HG03571 (cell line): Measurements from ENCODE around the gene ECPAS.
"Not testable (repeated sequence)": the region's sequence is repeated elsewhere in the genome, so short reads cannot be mapped to it uniquely, and the experiment has no call there.

Source experiments
- ATAC-seq: cut with Tn5 transposase; IDR thresholded peaks from one replicate; pipeline ENCODE4 v1.9.1; 2021; ENCODE audit not compliant: unreplicated experiment

ECPAS gene

DNA sequence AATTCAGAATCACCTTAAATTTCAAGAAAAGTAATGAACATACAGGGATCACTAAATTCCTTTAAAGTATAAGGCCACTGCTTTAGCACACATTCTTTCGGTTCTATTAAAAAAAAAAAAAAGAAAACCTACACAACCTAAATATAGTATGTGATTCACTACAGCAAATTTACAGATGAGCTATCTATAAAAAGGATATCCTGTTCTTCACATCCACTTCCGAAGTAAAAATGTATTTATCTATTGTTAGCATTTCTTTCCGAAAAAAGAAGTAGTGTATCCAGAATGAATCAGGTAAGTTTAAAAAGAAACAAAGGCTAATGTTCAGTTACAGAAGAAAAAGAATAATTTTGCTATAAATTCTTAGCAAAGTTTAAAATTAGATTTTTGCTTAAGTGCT, 70.2 kb downstream of the ECPAS start:
- no peak for ATAC-seq

GRCh38 chr9:111412280-111412679, 71.9 kb downstream of the ECPAS start:
- no peak for ATAC-seq

GRCh38 chr9:111411266-111411665, 72.9 kb downstream of the ECPAS start:
- ATAC-seq = no peak

- no peak for ATAC-seq
Measured at GRCh38 chr9:111407813-111408212, 76.4 kb downstream of the ECPAS start.

GRCh38 chr9:111405701-111406100, 78.5 kb downstream of the ECPAS start:
- ATAC-seq = no peak

DNA sequence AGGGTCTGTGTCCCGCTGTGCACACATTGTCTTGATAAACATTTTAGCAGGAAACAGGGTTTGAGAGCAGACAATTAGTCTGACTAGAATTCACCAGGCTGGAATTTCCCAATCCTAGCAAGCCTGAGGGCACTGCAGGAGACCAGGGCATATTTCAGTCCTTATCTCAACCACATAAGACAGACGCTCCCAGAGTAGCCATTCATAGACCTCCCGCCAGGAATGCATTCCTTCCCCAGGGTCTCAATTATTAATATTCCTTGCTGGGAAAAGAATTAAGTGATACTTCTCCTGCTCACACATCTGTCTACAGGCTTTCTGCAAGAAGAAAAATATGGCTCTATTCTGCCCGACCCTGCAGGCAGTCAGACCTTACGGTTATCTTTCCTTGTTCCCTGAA, 82.7 kb downstream of the ECPAS start:
- ATAC-seq = not testable (repeated sequence)

DNA sequence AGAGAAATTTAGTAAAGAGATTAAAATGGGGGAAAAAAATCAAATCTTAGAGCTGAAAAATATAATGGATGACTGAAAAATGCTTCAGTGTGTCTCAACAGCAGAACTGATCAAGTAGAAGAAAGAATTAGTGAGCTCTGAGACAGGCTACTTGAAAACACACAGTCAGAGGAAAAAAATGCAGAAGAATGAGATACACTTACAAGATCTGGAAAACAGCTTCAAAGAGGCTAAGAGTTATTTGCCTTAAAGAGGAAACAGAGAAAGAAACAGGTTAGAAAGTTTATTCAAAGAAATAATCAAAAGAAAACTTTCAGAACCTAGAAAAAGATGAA, 83.7 kb downstream of the ECPAS start:
- no peak for ATAC-seq

DNA sequence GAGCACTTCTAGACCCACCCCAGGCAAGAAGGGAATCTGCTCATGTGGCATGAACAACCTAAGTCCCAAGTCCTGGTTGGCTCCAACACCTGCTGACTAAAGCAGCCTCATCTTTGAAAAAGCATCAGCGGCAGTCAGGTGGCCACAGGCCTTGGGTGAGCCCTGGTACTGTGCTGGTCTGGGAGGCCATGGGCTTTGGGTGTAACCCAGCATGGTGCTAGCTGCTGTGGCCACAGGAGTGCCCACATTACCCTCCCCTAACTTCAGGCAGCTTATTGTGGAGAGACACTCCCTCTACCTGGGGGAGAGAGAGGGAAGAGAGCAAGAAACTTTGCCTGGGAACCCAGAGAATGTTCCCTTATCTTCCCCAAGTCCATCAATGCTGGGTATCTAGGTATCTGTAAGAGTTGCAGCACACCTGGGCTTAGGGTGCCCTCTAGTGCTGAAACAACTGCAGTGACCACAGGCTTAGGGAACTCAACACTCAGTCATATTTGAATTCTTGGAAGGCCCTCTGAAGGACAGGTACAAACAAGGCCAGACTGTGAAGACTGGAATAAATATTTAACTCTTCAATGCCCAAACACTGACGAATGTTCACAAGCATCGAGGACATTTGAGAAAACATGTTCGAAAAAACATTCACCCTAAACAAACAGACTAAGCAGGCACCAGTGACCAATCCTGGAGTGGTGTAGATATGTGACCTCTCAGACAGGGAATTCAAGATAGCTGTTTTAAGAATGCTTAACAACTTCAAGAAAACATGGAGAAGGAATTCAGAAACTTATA, 84.2 kb downstream of the ECPAS start:
- ATAC-seq = no peak

DNA sequence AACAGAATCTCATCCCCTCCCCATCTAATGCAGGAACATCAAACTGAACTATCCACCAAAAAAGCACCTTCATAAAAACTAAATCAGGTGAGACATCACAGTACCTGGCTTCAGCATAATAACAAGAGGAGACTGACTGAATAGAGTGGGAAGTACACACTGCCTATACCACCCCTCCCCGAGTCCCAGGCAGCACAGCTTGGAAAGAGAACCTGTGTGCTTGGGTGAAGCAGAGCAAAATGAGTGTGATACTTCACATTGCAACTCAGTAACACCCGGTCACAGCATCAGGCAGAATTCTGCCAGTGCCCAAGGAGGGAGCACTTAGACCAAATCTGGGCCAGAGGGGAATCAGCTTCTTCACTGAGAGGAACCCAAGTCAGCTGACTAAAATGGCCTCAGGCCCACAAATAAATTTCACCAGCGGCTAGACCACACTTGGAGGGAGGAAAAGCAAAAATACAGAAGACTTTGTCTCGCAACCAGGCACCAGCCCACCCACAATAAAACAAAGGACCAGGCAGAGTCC, 84.9 kb downstream of the ECPAS start:
- no peak for ATAC-seq

GRCh38 chr9:111393971-111394370, 90.2 kb downstream of the ECPAS start:
- ATAC-seq = no peak

DNA sequence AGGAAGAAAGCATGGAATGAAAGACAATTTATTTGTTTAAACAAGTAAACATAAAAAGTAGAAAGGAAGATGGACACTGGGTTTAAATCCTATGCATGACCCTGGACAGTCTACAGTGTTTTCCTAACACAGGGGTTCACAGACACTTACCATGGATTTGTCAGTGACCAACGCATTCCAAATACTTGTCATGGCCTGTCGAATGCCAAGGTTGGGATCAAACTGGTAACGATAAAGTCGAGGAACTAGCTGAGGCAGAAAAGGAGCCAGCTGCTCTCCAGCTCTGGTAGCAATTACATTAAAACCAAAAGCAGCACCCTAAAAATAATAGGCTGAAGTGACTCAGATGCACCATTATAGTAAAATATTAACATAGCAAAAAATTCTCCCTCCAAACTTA, 94.8 kb downstream of the ECPAS start:
- no peak for ATAC-seq

DNA sequence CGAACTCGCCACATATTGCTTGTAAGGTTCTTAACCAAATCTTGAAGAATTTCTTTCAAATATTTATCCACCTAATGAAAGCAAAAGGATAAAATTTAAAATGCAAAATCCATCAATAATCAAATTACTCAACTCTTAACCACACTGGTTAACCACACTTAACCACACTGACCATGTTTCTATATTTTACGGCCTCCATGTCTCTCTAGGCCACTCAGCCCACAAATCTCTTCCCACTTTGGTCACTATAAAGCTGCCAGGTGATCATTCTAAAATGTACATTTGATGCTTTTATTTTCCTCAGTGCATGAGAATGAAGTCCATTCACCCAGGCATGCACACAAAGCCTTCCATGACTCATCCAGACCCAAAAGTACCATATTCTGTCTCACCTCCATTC, 97.8 kb downstream of the ECPAS start:
- ATAC-seq = no peak

DNA sequence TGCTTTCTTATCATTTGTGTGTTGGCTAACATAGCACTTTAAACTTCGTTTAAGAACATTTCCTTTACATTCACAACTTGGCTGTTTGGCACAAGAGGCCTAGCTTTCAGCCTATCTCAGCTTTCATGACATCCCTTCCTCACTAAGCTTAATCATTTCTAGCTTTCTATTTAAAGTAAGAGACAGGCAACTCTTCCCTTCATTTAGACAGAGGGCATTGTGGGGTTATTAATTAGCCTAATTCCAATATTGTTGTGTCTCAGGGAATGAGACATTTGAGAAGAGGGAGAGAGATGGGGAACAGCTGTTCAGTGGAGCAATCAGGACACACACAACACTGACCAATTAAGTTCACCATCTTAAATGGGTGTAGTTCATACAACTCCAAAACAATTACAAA, 103.2 kb downstream of the ECPAS start:
- no peak for ATAC-seq

DNA sequence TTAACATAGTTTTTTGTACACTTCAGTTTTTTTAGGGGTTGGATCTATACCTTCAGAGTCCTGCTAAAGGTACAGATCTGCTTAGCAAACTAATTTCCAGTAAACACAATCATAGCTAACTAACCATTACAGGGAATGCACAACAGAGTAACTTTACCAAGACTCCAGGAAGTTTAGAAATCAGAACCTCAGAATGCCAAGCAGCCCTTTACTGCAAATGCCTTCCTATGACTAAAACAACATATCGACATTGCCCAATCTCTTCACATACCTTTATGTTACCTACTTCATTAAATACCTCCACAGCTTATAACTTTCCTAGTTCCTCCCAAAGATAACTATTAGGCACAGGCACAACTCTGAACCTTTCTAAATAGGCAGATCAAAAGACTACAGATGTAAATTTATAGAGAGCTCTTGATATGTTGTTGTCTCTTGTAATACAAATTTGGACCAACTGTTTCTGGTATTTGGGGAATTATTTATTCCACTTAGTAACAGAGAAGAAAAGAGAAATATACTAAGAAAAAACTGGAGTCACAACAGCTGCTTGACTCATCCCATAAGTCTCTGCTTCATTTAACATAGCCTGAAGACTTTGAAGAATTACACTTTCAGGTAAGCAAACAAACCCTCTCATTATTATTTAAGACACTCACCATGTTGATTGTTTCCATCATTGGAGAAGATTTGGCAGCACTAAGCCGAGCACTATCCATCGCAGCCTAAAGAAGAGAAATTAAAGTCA, 108.2 kb downstream of the ECPAS start:
- no peak for ATAC-seq

DNA sequence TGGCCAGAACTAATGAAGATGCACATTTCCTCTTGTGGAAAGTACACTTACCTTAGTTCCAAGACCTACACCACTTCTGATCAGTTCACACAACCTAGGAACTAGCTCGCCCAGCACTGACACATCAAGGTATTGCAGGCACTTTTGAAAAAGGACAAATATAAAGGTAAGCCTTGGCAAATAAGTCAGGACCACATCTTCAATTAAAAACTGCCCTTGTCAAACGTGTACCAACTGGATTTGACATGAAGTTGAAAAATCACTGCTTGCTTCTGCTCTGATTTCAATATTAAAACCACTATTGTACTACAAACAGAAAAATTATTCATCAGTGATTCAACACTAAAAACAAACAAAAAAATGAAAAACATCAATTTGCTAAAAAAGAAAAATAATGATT, 109.1 kb downstream of the ECPAS start:
- ATAC-seq = no peak

GRCh38 chr9:111372297-111372696, 111.9 kb downstream of the ECPAS start:
- ATAC-seq = no peak

DNA sequence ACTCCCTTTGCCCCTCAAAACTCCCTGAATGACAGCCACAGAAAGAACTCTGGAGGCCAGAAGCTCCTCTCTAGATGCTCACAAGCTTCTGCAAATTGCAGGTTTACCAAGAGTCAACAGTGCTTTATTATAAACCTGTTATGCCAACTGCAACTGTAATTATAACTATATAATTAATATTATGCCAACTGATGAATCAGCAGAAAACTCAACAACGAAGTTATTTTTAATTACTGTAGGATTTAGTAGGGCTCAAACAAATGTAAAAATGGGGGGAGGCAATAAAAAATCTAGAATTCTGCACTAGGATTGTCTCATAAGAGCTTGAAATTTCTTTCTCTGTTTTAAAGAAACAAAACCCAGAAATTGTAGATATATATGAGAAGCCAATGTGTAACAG, 117.2 kb downstream of the ECPAS start:
- ATAC-seq = no peak

- ATAC-seq = no peak
Measured at GRCh38 chr9:111362526-111362925, 121.7 kb downstream of the ECPAS start.

DNA sequence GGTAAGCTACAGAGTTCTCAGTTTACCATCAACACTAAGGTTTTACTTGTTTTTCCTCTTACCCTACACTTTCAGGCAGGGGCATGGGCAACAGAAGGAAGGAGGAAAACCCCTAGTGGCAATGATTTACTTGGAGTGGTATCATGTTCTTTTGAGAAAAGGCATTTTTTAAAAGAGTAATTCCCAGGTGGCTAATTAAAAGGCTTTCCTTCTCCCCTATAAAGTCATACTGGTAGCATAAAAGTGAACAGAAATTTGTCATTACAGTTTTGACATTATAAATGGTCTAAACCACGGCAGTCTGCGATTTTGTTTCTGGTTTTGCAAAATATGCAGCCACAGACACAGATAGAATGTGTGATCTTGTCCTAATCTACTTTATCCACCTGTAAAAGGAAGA, 123.3 kb downstream of the ECPAS start:
- no peak for ATAC-seq

- no peak for ATAC-seq
Measured at GRCh38 chr9:111356481-111357244, 127.5 kb downstream of the ECPAS start.

DNA sequence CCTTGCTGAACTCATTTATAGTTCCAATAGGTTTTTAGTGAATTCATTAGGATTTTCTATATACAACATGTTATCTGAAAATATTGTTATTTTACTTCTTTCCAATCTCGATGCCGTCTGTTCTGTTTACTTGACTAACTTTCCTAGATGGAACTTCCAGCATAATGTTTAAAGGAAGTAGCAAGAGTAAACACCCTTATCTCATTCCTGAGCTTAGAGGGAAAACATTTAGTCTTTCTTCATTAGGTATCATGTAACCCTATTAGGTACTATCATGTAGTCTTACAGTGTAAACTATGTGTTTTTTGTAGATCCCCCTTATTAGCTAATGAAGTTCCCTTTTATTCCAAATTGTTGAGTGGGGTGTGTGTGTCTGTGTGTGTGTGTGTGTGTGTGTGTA, 131.6 kb downstream of the ECPAS start:
- no peak for ATAC-seq

GRCh38 chr9:111350556-111350955, 133.6 kb downstream of the ECPAS start:
- ATAC-seq = no peak
